GM18520 (cell line): ENCODE results near the gene SLC25A40.

ENCODE experiments used
- ATAC-seq: cut with Tn5 transposase; IDR thresholded peaks from one replicate; pipeline ENCODE4 v1.9.1; 2021; ENCODE audit not compliant: unreplicated experiment

The SLC25A40 gene

DNA sequence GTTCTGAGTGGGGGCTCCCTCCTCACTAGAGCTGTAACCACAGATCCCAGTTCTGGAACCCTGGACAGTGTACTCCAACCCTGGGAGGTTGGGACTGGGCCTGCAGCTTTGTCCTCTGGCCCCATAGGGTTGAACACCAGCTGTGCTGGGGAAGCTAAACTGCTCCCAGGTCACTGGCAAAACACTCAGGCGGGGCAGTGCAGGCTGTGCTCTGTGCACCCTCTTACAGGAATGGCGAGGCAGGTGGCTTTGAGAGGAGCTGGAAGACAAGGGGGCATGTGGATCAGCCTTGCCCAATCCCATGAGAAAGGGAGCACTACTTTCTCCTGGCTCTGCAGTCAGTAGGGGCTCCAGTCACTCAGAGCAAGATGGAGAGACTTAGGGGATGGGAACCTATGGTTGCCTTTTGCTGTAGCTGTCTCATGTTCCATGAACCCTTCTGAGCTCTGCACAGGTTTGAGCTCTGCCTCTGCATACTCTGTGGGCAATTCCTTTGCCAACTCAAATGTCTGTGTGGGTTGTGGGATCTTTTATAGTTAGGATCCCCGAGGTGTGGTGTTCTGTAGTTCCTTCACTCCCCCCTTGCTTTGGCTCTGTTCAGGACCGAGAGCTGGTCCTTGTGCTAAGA lies 90.7 kb downstream of the SLC25A40 start:
- ATAC-seq: no peak

DNA sequence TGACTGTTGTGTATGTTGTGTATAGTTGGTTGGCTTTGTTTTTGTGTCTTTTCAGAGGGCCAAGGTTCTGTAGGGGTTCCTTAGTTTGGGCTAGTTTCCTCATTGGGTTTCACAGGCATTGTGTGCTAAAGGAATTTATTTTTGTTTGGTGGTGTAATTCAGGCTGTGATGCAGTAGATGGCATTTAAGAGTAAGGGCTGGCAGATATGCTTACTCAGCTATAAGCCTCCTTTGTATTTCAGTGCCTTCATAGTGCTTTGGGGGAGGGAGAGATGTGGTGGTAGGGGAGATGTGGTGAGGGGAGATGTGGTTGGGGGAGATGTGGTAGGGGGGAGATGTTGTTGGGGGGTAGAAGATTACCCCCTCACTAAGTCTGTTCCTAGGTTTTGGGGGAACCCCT lies 91.7 kb downstream of the SLC25A40 start:
- ATAC-seq: no peak
